HG02623 (cell line): ENCODE data around the gene SIRT5.
A peak's percentile ranks its signal among the peaks of the same experiment; 100 is the strongest.

ENCODE experiments used
- ATAC-seq: cut with Tn5 transposase; IDR thresholded peaks from one replicate; pipeline ENCODE4 v1.9.1; 2021; ENCODE audit warnings: moderate library complexity; ENCODE audit not compliant: unreplicated experiment

SIRT5 gene

GRCh38 chr6:13586603-13587542 lies 12.5 kb downstream of the SIRT5 start:
- no peak for ATAC-seq

GRCh38 chr6:13589801-13590200 lies 15.4 kb downstream of the SIRT5 start:
- ATAC-seq, result no peak

- ATAC-seq, result no peak
Measured at GRCh38 chr6:13590574-13591153, 16.3 kb downstream of the SIRT5 start.

- ATAC-seq, result no peak
Measured at GRCh38 chr6:13591205-13591921, 17.0 kb downstream of the SIRT5 start.

GRCh38 chr6:13593103-13593502 lies 18.7 kb downstream of the SIRT5 start:
- ATAC-seq, result no peak

GRCh38 chr6:13593720-13594119 lies 19.3 kb downstream of the SIRT5 start:
- ATAC-seq, result no peak

GRCh38 chr6:13597073-13597472 lies 22.7 kb downstream of the SIRT5 start:
- no peak for ATAC-seq

- no peak for ATAC-seq
Measured at GRCh38 chr6:13600036-13600435, 25.6 kb downstream of the SIRT5 start.

- ATAC-seq, result no peak
Measured at GRCh38 chr6:13604135-13604534, 29.7 kb downstream of the SIRT5 start.

- ATAC-seq, result no peak
Measured at GRCh38 chr6:13604546-13605416, 30.4 kb downstream of the SIRT5 start.

GRCh38 chr6:13605634-13606033 lies 31.2 kb downstream of the SIRT5 start:
- ATAC-seq, result no peak

GRCh38 chr6:13611715-13612114 lies 37.3 kb downstream of the SIRT5 start:
- ATAC-seq, result no peak

- no peak for ATAC-seq
Measured at GRCh38 chr6:13613029-13613594, 38.7 kb downstream of the SIRT5 start.

- peak; percentile 13 for ATAC-seq
Measured at GRCh38 chr6:13614126-13614925, 39.9 kb downstream of the SIRT5 start.

GRCh38 chr6:13614926-13615791 lies 40.8 kb downstream of the SIRT5 start, which contains the start of gene NOL7:
Gene NOL7 (plus strand): TSS chr6:13615335. CDS start chr6:13615359, 24 bp downstream.
- peak; percentile 89 for ATAC-seq

- no peak for ATAC-seq
Measured at GRCh38 chr6:13615792-13616120, 41.4 kb downstream of the SIRT5 start.

GRCh38 chr6:13617066-13617465 lies 42.7 kb downstream of the SIRT5 start:
- no peak for ATAC-seq

- ATAC-seq, result no peak
Measured at GRCh38 chr6:13624871-13625288, 50.5 kb downstream of the SIRT5 start.
